HCT116 (cell line): ENCODE results near the gene TMEM132D. TPM values are rescaled to one million over a fixed set of nuclear protein-coding genes. Genes with fewer than 3 reads are reported as not detected.

Source experiments
- ATAC-seq: fragments of 200-7000 bp; cut with Tn5 transposase; 2 replicates; pipeline ENCODE4 v1.9.1; 2020; ENCODE audit warnings: mild to moderate bottlenecking, moderate library complexity
- BruUV-seq: library from RNA; stranded (reverse); fragments of 400-500 nt; replicated peaks from 2 replicates; lab custom pipeline; 2021; lab: Mats Ljungman, UMichigan
- CTCF ChIA-PET: fragments of 300-600 bp; sonication (Branson Sonifier 250); formaldehyde crosslinking; loops from one replicate; lab custom pipeline; 2021; ENCODE audit warnings: antibody characterized with exemption; lab: Charles Lee
- POLR2A ChIA-PET: fragments of 300-600, 350-600 bp; sonication (Branson Sonifier 250); formaldehyde crosslinking; loops from one replicate; lab custom pipeline; 2021; ENCODE audit warnings: antibody characterized with exemption; lab: Charles Lee
- RAD21 ChIA-PET, 2 experiments: fragments of 300-600 bp; sonication (Branson Sonifier 250); formaldehyde crosslinking; loops; one replicate each; lab custom pipeline; 2023; ENCODE audit warnings: low total read pairs in 2 of 2; ENCODE audit not compliant: uncharacterized antibody in 2 of 2, unreplicated experiment in 2 of 2, low non-redundant PET in 1 of 2; lab: Charles Lee
- DNase-seq: peaks from one replicate; pipeline ENCODE4 v3.0.0-alpha.2; 2010; ENCODE audit warnings: low read depth, low spot score
- H2AFZ ChIP-seq: fragments of 200-600 bp; shearing (Covaris generic), sonication (generic); 2 replicates; pipeline ENCODE4 v1.6.1; 2017; ENCODE audit warnings: low read depth, mixed run types, mixed read lengths, antibody characterized with exemption, low read length; ENCODE audit not compliant: poor library complexity, severe bottlenecking
- H3K27ac ChIP-seq: 2 replicates; pipeline ENCODE4 v1.5.1; 2012; ENCODE audit warnings: low read depth, low read length
- H3K27me3 ChIP-seq: fragments of 200-600 bp; sonication (generic); 2 replicates; pipeline ENCODE4 v1.6.1; 2016; ENCODE audit warnings: mixed run types, low read length, mixed read lengths; ENCODE audit not compliant: insufficient read depth
- H3K36me3 ChIP-seq, 2 experiments: fragments of 200-500 bp in 1 of 2; fragments of 200-600 bp in 1 of 2; sonication (Bioruptor generic) in 1 of 2; sonication (generic) in 1 of 2; 2 replicates each; pipeline versions ENCODE4 v1.5.1 to v1.6.1; 2014 to 2016; ENCODE audit warnings: low read length in 2 of 2, inconsistent platforms in 1 of 2, mixed read lengths in 1 of 2, mixed run types in 1 of 2; ENCODE audit not compliant: insufficient read depth in 2 of 2, control insufficient read depth in 1 of 2
- H3K4me1 ChIP-seq, 2 experiments: fragments of 200-600 bp in 1 of 2; sonication (generic) in 1 of 2; 2 replicates each; pipeline versions ENCODE4 v1.5.1 to v1.6.1; 2012 to 2017; ENCODE audit warnings: low read length in 2 of 2, inconsistent platforms in 1 of 2, mild to moderate bottlenecking in 1 of 2, mixed read lengths in 1 of 2, mixed run types in 1 of 2, moderate library complexity in 1 of 2; ENCODE audit not compliant: insufficient read depth in 2 of 2, control insufficient read depth in 1 of 2
- H3K4me2 ChIP-seq: fragments of 200-600 bp; sonication (generic); 2 replicates; pipeline ENCODE4 v1.6.1; 2017; ENCODE audit warnings: mixed run types, low read length, mixed read lengths
- H3K4me3 ChIP-seq, 2 experiments: fragments of 200-600 bp in 1 of 2; sonication (generic) in 1 of 2; replicated peaks in 1 of 2; 2 replicates each; pipeline ENCODE4 v1.5.1; 2011 to 2016; ENCODE audit warnings: low read length in 2 of 2, control low read depth in 1 of 2, low read depth in 1 of 2, mild to moderate bottlenecking in 1 of 2, mixed read lengths in 1 of 2, mixed run types in 1 of 2
- H3K79me2 ChIP-seq: fragments of 200-600 bp; sonication (generic); 2 replicates; pipeline ENCODE4 v1.6.1; 2017; ENCODE audit warnings: mild to moderate bottlenecking, mixed run types, low read length, moderate library complexity, mixed read lengths; ENCODE audit not compliant: insufficient read depth
- H3K9ac ChIP-seq: fragments of 200-600 bp; sonication (generic); 2 replicates; pipeline ENCODE4 v1.6.1; 2016; ENCODE audit warnings: low read length, mixed read lengths
- H3K9me2 ChIP-seq: fragments of 200-600 bp; sonication (generic), shearing (Covaris generic); 2 replicates; pipeline ENCODE4 v1.6.1; 2017; ENCODE audit warnings: mixed run types, mild to moderate bottlenecking, moderate library complexity; ENCODE audit not compliant: insufficient read depth
- H3K9me3 ChIP-seq, 2 experiments: fragments of 200-500 bp in 1 of 2; fragments of 200-600 bp in 1 of 2; sonication (Bioruptor generic) in 1 of 2; sonication (generic) in 1 of 2; 2 replicates each; pipeline ENCODE4 v1.6.1; 2014 to 2017; ENCODE audit warnings: low read length in 2 of 2, mixed read lengths in 2 of 2, inconsistent platforms in 1 of 2, low read depth in 1 of 2, mild to moderate bottlenecking in 1 of 2, mixed run types in 1 of 2, moderate library complexity in 1 of 2; ENCODE audit not compliant: control insufficient read depth in 1 of 2, insufficient read depth in 1 of 2
- H4K20me1 ChIP-seq: fragments of 200-600 bp; sonication (generic), shearing (Covaris generic); 2 replicates; pipeline ENCODE4 v1.6.1; 2017; ENCODE audit warnings: mixed run types, mild to moderate bottlenecking, moderate library complexity; ENCODE audit not compliant: insufficient read depth
- EGR1 ChIP-seq: IDR thresholded peaks from 2 replicates; pipeline ENCODE4 v1.6.1; 2012; ENCODE audit warnings: low read depth
- ELF1 ChIP-seq: IDR thresholded peaks from 2 replicates; pipeline ENCODE4 v1.6.1; 2012; ENCODE audit warnings: low read depth, borderline replicate concordance
- EZH2 ChIP-seq: fragments of 200-600 bp; sonication (generic); IDR thresholded peaks from 2 replicates; pipeline ENCODE4 v1.6.1; 2017; ENCODE audit warnings: antibody characterized with exemption, mixed run types
- EZH2phosphoT487 ChIP-seq: fragments of 200-600 bp; IDR thresholded peaks from 2 replicates; pipeline ENCODE4 v1.6.1; 2018; ENCODE audit warnings: antibody characterized with exemption, borderline replicate concordance
- FOSL1 ChIP-seq: IDR thresholded peaks from 2 replicates; pipeline ENCODE4 v1.6.1; 2012; ENCODE audit warnings: low read depth
- SP1 ChIP-seq: IDR thresholded peaks from 2 replicates; pipeline ENCODE4 v1.6.1; 2012; ENCODE audit warnings: low read depth
- TCF7L2 ChIP-seq: IDR thresholded peaks from 2 replicates; pipeline ENCODE4 v1.7.0; 2011; ENCODE audit warnings: borderline replicate concordance, inconsistent platforms; ENCODE audit not compliant: insufficient read depth, insufficient read length; ENCODE audit errors: extremely low read depth
- YY1 ChIP-seq: IDR thresholded peaks from 2 replicates; pipeline ENCODE4 v1.6.1; 2011; ENCODE audit warnings: low read length, low read depth, moderate library complexity, mild to moderate bottlenecking; ENCODE audit not compliant: insufficient replicate concordance; ENCODE audit errors: extremely low read depth
- ZFX ChIP-seq: fragments of 450-650 bp; IDR thresholded peaks from 2 replicates; pipeline ENCODE4 v1.6.1; 2017
- ZNF274 ChIP-seq: fragments of 200-500 bp; sonication (Bioruptor generic); IDR thresholded peaks from 2 replicates; pipeline ENCODE4 v1.6.1; 2014; ENCODE audit warnings: mild to moderate bottlenecking, low read depth, low read length, inconsistent platforms
- intact Hi-C: fragments of 100-400 bp; cut with micrococcal nuclease; formaldehyde crosslinking; loops from 2 replicates; pipeline ENCODE4 v1.10.0; 2022
- total RNA-seq: library from RNA; stranded (reverse); gene quantifications from one replicate; pipeline ENCODE4 v1.2.1, GENCODE V29; 2021; ENCODE audit not compliant: unreplicated experiment
- TF ChIP-seq, protein P1 (sequence below): IDR thresholded peaks from 2 replicates; pipeline ENCODE4 v1.6.1; 2012
- TF ChIP-seq, protein P2 (sequence below): IDR thresholded peaks from 2 replicates; pipeline ENCODE4 v1.6.1; 2011; ENCODE audit warnings: mild to moderate bottlenecking, low read length, moderate library complexity; ENCODE audit not compliant: insufficient replicate concordance; ENCODE audit errors: extremely low read depth
- TF ChIP-seq, protein P3 (sequence below), 3 experiments: fragments of 200-600 bp in 1 of 3; sonication (generic) in 1 of 3; IDR thresholded peaks in 2 of 3; conservative IDR thresholded peaks in 1 of 3; 2 replicates each; pipeline ENCODE4 v1.5.1; 2012 to 2017; ENCODE audit warnings: low read depth in 2 of 3, low read length in 2 of 3, antibody characterized with exemption in 1 of 3, borderline replicate concordance in 1 of 3, control low read depth in 1 of 3, mild to moderate bottlenecking in 1 of 3, mixed read lengths in 1 of 3, mixed run types in 1 of 3, moderate library complexity in 1 of 3; ENCODE audit not compliant: insufficient read depth in 1 of 3
- TF ChIP-seq, protein P4 (sequence below): IDR thresholded peaks from 2 replicates; pipeline ENCODE4 v1.6.1; 2012

TMEM132D gene
- total RNA-seq, 1 experiment from 2014 or later, result not detected

DNA sequence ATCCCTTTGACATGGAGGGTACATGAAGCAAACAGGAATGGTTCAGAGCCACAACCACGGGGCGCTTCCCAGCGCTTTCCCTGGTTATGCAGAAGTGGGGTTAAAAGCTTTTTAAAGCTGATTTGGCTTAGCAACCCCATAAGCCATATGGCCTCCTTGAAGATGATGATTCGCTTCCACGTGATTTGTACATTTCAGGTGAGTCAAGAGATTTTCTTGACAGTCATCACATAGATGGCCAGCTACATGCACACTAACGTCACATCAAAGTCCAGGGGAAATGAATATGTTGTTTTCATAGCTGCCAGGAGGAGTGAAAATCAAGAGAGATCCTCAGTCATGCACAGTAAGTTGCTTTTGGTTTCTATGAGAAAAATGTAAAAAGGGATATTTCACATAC lies 309.7 kb downstream of the TMEM132D start:
- Histone ChIP-seq H3K4me2 (no peak overlapping the region), H3K9me3 (peaks cover 11 to 20% of the 10 kb centered on the region in 2 experiments; a peak in 2 of 4 replicates), H3K4me3 (no peak overlapping the region), H3K4me1 (no peaks in the 10 kb centered on the region), H3K27ac (no peak overlapping the region), H3K9ac (no peak overlapping the region), H3K79me2 (no peaks in the 10 kb centered on the region), H3K36me3 (no peaks in the 10 kb centered on the region), H3K9me2 (no peaks in the 10 kb centered on the region), H4K20me1 (no peaks in the 10 kb centered on the region), H3K27me3 (no peaks in the 10 kb centered on the region)
- BruUV-seq, result no TSS peak
- ATAC-seq, result no peak
- intact Hi-C loops, result no loop called here
- POLR2A ChIA-PET, result no interaction called here
- DNase-seq, result no peak
- RAD21 ChIA-PET, result no interaction called here
- CTCF ChIA-PET, result no interaction called here
- TF ChIP-seq EZH2 (no peak), FOSL1 (no peak), ELF1 (no peak), SP1 (no peak), YY1 (no peak), ZFX (no peak), EZH2phosphoT487 (no peak), TCF7L2 (no peak), EGR1 (no peak), ZNF274 (no peak)
- TF ChIP-seq, protein P1, sequence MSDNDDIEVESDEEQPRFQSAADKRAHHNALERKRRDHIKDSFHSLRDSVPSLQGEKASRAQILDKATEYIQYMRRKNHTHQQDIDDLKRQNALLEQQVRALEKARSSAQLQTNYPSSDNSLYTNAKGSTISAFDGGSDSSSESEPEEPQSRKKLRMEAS, result no peak
- TF ChIP-seq, protein P2, sequence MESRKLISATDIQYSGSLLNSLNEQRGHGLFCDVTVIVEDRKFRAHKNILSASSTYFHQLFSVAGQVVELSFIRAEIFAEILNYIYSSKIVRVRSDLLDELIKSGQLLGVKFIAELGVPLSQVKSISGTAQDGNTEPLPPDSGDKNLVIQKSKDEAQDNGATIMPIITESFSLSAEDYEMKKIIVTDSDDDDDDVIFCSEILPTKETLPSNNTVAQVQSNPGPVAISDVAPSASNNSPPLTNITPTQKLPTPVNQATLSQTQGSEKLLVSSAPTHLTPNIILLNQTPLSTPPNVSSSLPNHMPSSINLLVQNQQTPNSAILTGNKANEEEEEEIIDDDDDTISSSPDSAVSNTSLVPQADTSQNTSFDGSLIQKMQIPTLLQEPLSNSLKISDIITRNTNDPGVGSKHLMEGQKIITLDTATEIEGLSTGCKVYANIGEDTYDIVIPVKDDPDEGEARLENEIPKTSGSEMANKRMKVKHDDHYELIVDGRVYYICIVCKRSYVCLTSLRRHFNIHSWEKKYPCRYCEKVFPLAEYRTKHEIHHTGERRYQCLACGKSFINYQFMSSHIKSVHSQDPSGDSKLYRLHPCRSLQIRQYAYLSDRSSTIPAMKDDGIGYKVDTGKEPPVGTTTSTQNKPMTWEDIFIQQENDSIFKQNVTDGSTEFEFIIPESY, result no peak
- TF ChIP-seq, protein P3, sequence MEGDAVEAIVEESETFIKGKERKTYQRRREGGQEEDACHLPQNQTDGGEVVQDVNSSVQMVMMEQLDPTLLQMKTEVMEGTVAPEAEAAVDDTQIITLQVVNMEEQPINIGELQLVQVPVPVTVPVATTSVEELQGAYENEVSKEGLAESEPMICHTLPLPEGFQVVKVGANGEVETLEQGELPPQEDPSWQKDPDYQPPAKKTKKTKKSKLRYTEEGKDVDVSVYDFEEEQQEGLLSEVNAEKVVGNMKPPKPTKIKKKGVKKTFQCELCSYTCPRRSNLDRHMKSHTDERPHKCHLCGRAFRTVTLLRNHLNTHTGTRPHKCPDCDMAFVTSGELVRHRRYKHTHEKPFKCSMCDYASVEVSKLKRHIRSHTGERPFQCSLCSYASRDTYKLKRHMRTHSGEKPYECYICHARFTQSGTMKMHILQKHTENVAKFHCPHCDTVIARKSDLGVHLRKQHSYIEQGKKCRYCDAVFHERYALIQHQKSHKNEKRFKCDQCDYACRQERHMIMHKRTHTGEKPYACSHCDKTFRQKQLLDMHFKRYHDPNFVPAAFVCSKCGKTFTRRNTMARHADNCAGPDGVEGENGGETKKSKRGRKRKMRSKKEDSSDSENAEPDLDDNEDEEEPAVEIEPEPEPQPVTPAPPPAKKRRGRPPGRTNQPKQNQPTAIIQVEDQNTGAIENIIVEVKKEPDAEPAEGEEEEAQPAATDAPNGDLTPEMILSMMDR (IDR thresholded peaks at IDR 0.05 in 2 of 3, conservative IDR thresholded peaks at IDR 0.05 in 1 of 3; ENCODE audit: borderline replicate concordance in 1 of 3, insufficient read depth in 1 of 3, low read depth in 2 of 3, low read length in 2 of 3), result no peak
- TF ChIP-seq, protein P4, sequence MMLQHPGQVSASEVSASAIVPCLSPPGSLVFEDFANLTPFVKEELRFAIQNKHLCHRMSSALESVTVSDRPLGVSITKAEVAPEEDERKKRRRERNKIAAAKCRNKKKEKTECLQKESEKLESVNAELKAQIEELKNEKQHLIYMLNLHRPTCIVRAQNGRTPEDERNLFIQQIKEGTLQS, result no peak
- TF ChIP-seq, all 23 proteins: peak for 0
- H2AFZ ChIP-seq, result no peak overlapping the region
